ENCODE measurements around the gene CPEB3. TPM values are rescaled to one million over a fixed set of nuclear protein-coding genes. Genes with fewer than 3 reads are reported as not detected.

CPEB3 gene
- total and polyA plus RNA-seq, 8 donors: 1.3 to 11.2 (median 3.6) TPM

DNA sequence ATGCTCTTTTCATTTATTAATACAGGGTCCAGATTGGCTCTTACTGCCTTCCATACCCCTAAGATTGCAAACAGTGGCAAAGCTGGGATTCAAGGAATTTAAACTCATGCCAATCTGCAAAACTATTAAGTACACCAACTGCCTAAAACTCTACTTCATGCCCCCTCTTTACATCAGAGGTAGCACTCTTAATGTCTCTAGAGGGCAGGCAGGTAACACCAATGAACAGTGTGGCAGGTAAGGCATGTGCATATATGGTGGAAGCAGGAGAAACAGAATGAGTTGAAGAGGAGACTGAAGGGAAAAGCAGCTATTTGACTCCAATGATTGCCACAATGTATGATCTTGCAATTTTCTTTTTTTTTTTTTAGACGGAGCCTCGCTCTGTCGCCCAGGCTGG is 210.6 kb downstream of the CPEB3 start:
- H3K27ac ChIP-seq: no peak overlapping the region
- H3K4me3 ChIP-seq: no peak overlapping the region
- no peak for DNase-seq
- H3K27me3 ChIP-seq: no peaks in the 10 kb centered on the region
- peaks cover 4 to 41% (median 30%) of the 10 kb centered on the region in 4 donors for H3K36me3 ChIP-seq
- no peaks in the 10 kb centered on the region for H3K9me3 ChIP-seq
- peaks cover 0 to 20% (median 9%) of the 10 kb centered on the region in 4 donors for H3K4me1 ChIP-seq
- 95 to 100% (median 96%) methylated on average over 3 of the region's 3 CpGs for WGBS, 5 donors
- TF ChIP-seq POLR2A (IDR thresholded peaks at IDR 0.05) (no peak), EP300 (IDR thresholded peaks at IDR 0.05) (no peak), POLR2AphosphoS5 (IDR thresholded peaks at IDR 0.05) (no peak)
- TF ChIP-seq, protein P1, sequence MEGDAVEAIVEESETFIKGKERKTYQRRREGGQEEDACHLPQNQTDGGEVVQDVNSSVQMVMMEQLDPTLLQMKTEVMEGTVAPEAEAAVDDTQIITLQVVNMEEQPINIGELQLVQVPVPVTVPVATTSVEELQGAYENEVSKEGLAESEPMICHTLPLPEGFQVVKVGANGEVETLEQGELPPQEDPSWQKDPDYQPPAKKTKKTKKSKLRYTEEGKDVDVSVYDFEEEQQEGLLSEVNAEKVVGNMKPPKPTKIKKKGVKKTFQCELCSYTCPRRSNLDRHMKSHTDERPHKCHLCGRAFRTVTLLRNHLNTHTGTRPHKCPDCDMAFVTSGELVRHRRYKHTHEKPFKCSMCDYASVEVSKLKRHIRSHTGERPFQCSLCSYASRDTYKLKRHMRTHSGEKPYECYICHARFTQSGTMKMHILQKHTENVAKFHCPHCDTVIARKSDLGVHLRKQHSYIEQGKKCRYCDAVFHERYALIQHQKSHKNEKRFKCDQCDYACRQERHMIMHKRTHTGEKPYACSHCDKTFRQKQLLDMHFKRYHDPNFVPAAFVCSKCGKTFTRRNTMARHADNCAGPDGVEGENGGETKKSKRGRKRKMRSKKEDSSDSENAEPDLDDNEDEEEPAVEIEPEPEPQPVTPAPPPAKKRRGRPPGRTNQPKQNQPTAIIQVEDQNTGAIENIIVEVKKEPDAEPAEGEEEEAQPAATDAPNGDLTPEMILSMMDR (IDR thresholded peaks at IDR 0.05): no peak
- intact Hi-C loops (cut with DNase I; ENCODE audit: low total_unique reads): loop anchor here (5.0 to 10.0 kb wide), 2 partner anchors 215 to 357 kb away; partner anchors contain the start of genes CPEB3 and MARCHF5

DNA sequence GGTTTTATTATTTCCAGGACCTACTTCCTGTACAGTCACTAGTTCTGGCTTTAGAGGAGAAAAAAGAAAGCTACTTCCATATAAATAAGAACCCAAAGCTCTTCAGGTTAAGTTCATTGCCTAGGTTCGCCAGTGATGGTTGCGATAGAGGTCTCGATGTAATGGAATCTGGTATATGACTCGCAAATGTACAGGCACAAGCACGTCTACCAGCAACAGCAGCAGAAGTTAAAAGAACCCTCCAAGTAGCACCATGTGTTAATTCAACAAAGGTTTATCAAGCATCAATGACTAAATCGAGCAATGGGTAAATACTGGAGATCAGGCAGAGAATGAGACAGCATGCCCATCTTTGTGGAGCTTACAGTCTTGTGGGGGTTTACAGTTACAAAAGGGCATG is 211.9 kb downstream of the CPEB3 start:
- Histone ChIP-seq H3K4me1 (peaks cover 0 to 18% (median 9%) of the 10 kb centered on the region in 4 donors), H3K27ac (no peak overlapping the region), H3K9me3 (no peaks in the 10 kb centered on the region), H3K36me3 (peaks cover 4 to 52% (median 33%) of the 10 kb centered on the region in 4 donors), H3K4me3 (no peak overlapping the region), H3K27me3 (no peaks in the 10 kb centered on the region)
- TF ChIP-seq, protein P1 (IDR thresholded peaks at IDR 0.05): no peak
- TF ChIP-seq POLR2A (IDR thresholded peaks at IDR 0.05) (no peak), POLR2AphosphoS5 (IDR thresholded peaks at IDR 0.05) (no peak), EP300 (IDR thresholded peaks at IDR 0.05) (no peak)
- no peak for DNase-seq
- intact Hi-C loops (cut with DNase I; ENCODE audit: low total_unique reads): no loop called here
- WGBS, 5 donors: 86 to 92% (median 90%) methylated on average over 6 of the region's 6 CpGs

DNA sequence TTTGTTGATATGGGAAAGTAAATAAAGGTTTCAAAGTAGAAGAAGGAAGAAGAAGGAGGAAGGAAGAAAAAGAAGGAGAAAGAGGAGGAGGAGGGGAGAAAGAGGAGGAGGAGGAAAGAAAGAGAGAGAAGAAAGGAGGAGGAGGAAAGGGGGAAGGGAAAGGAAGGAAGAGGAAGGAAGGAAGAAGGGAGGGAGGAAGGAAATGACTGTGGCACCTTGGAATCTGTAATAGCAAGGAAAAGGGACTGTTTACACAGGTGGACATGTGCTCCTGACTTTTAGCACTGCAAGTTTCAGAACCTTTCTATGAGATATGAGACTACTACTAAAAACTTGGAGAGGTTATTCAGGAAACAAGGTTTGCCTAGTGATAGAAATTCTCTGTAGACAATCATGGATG is 214.2 kb downstream of the CPEB3 start:
- Histone ChIP-seq H3K27ac (peak overlapping the region in 1 of 5 donors; percentile 18), H3K4me3 (no peak overlapping the region), H3K27me3 (no peaks in the 10 kb centered on the region), H3K36me3 (peaks cover 4 to 52% (median 33%) of the 10 kb centered on the region in 4 donors), H3K9me3 (no peaks in the 10 kb centered on the region), H3K4me1 (no peaks in the 10 kb centered on the region)
- no peak for TF ChIP-seq POLR2A (IDR thresholded peaks at IDR 0.05)
- no peak for TF ChIP-seq POLR2AphosphoS5 (IDR thresholded peaks at IDR 0.05)
- no peak for TF ChIP-seq EP300 (IDR thresholded peaks at IDR 0.05)
- intact Hi-C loops (cut with DNase I; ENCODE audit: low total_unique reads): no loop called here
- DNase-seq: no peak

DNA sequence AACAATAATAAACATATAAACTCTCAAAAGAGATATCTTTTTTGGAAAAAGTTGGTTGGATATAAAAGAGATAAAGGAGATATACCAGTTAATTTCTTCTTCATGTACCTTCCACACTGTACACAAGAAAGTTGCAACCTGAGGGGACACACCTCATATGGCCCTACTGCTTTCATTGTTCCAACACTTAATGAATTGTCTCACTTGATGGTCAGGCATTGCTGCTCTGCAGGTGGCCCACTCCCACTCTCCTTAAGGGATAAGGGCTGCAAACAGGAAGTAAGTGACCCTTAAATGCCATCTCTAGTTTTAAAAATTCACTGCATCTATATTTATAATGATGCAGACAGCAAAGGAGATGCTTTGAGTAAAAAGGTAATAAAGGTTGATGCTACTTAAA is 215.0 kb downstream of the CPEB3 start:
- intact Hi-C loops (cut with DNase I; ENCODE audit: low total_unique reads): no loop called here
- Histone ChIP-seq H3K4me3 (no peak overlapping the region), H3K4me1 (no peaks in the 10 kb centered on the region), H3K9me3 (no peaks in the 10 kb centered on the region), H3K27ac (no peak overlapping the region), H3K36me3 (peaks cover 4 to 46% (median 27%) of the 10 kb centered on the region in 4 donors), H3K27me3 (no peaks in the 10 kb centered on the region)
- no peak for DNase-seq
- TF ChIP-seq, protein P1 (IDR thresholded peaks at IDR 0.05): no peak
- TF ChIP-seq POLR2AphosphoS5 (IDR thresholded peaks at IDR 0.05) (no peak), EP300 (IDR thresholded peaks at IDR 0.05) (no peak), POLR2A (IDR thresholded peaks at IDR 0.05) (no peak)

DNA sequence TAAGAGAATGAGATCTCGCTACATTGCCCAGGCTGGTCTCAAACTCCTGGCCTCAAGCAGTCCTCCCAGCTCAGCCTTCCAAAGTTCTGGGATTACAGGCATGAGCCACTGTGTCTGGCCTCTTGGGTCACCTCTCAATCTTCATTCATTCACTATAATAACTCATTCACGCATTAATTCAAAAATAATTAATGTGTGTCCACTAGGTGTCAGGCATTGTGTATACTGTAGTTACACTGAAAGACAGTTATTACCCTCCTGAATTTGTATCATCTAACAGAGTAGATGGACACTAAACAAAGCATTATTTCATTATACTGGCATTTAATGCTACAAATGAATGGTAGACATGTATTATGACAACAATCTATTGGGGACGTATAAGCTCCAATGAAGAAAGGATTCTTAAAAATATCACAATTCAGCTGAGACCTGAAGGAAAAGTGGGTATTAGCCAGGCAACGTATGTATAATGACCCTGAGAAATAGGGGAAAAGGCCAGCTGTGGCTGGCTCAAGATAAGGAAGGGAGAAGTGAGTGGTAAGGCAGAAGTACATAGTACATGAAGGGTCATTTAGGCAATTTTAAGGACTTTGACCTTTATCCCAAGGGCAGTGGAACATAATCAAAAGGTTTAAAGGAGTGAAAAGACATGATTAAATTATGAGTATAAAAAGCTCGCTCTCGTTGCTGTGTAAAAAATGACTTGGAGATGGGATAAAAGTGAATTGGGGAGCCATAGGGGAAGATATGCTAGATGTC is 216.6 kb downstream of the CPEB3 start:
- intact Hi-C loops (cut with DNase I; ENCODE audit: low total_unique reads): no loop called here
- peaks cover 0 to 31% (median 12%) of the 10 kb centered on the region in 4 donors for H3K36me3 ChIP-seq
- TF ChIP-seq POLR2AphosphoS5 (IDR thresholded peaks at IDR 0.05): no peak
- no peak for TF ChIP-seq POLR2A (IDR thresholded peaks at IDR 0.05)
- TF ChIP-seq, protein P1 (IDR thresholded peaks at IDR 0.05): no peak
- TF ChIP-seq EP300 (IDR thresholded peaks at IDR 0.05): no peak
- WGBS, 5 donors: 68 to 76% (median 72%) methylated on average over 6 of the region's 6 CpGs
- DNase-seq: no peak
- H3K9me3 ChIP-seq: no peaks in the 10 kb centered on the region
- no peak overlapping the region for H3K27ac ChIP-seq
- no peak overlapping the region for H3K4me3 ChIP-seq
- no peaks in the 10 kb centered on the region for H3K4me1 ChIP-seq
- no peaks in the 10 kb centered on the region for H3K27me3 ChIP-seq

All from stomach (tissue), 9 donors.